22Rv1 (cell line): ENCODE data around the gene DCLK1.

Experiments used
- ZFX ChIP-seq: fragments of 450-650 bp; IDR thresholded peaks from 2 replicates; pipeline ENCODE4 v1.6.1; 2017; ENCODE audit warnings: antibody characterized with exemption, borderline replicate concordance
- TF ChIP-seq, protein P1 (sequence below): fragments of 450-650 bp; IDR thresholded peaks from 2 replicates; pipeline ENCODE4 v1.5.1; 2017; ENCODE audit warnings: mild to moderate bottlenecking

DNA sequence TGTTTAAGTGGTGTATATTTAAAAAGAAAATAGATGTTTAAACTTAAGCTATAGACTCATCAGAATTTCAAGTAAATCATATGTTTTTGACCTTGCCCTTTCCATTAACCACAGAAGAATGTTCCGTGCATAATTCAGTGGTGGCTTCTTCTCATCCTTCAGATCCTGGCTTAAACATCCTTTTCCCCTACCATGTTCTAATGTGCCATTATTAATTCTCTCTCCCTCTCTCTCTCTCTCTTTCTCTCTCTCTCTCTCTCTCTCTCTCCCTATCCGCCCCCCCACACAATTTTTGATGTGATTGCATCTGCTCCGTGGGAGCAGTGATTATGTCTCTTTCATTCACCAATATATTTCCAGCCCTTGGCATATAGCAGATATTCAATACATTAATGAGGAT is 116.4 kb downstream of the DCLK1 start:
- TF ChIP-seq, protein P1, sequence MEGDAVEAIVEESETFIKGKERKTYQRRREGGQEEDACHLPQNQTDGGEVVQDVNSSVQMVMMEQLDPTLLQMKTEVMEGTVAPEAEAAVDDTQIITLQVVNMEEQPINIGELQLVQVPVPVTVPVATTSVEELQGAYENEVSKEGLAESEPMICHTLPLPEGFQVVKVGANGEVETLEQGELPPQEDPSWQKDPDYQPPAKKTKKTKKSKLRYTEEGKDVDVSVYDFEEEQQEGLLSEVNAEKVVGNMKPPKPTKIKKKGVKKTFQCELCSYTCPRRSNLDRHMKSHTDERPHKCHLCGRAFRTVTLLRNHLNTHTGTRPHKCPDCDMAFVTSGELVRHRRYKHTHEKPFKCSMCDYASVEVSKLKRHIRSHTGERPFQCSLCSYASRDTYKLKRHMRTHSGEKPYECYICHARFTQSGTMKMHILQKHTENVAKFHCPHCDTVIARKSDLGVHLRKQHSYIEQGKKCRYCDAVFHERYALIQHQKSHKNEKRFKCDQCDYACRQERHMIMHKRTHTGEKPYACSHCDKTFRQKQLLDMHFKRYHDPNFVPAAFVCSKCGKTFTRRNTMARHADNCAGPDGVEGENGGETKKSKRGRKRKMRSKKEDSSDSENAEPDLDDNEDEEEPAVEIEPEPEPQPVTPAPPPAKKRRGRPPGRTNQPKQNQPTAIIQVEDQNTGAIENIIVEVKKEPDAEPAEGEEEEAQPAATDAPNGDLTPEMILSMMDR = no peak
- TF ChIP-seq ZFX = no peak
